Measurements from ENCODE around the gene DLX2.
"Not testable (repeated sequence)": the region's sequence is repeated elsewhere in the genome, so short reads cannot be mapped to it uniquely, and the experiment has no call there.

Gene DLX2

GRCh38 chr2:172066394-172066886, 36.3 kb downstream of the DLX2 start:
- DNase-seq (ENCODE audit: low read depth), result no peak
- no peak for TF ChIP-seq CTCF (conservative IDR thresholded peaks at IDR 0.05; ENCODE audit: low read depth, low read length)
- H3K4me3 ChIP-seq (ENCODE audit: low read length), result no peak overlapping the region

GRCh38 chr2:172065111-172065510, 37.6 kb downstream of the DLX2 start:
- DNase-seq (ENCODE audit: low read depth), result no peak
- H3K4me3 ChIP-seq (ENCODE audit: low read length), result no peak overlapping the region
- no peak for TF ChIP-seq CTCF (conservative IDR thresholded peaks at IDR 0.05; ENCODE audit: low read depth, low read length)

- no peak for TF ChIP-seq CTCF (conservative IDR thresholded peaks at IDR 0.05; ENCODE audit: low read depth, low read length)
- no peak for DNase-seq (ENCODE audit: low read depth)
- no peak overlapping the region for H3K4me3 ChIP-seq (ENCODE audit: low read length)
Measured at GRCh38 chr2:172063446-172063845, 39.3 kb downstream of the DLX2 start.

- DNase-seq (ENCODE audit: low read depth), result no peak
- no peak overlapping the region for H3K4me3 ChIP-seq (ENCODE audit: low read length)
- no peak for TF ChIP-seq CTCF (conservative IDR thresholded peaks at IDR 0.05; ENCODE audit: low read depth, low read length)
Measured at GRCh38 chr2:172062402-172063004, 40.2 kb downstream of the DLX2 start.

- not testable (repeated sequence) for DNase-seq (ENCODE audit: low read depth); H3K4me3 ChIP-seq (ENCODE audit: low read length)
Measured at GRCh38 chr2:172060118-172060517, 42.6 kb downstream of the DLX2 start.

- TF ChIP-seq CTCF (conservative IDR thresholded peaks at IDR 0.05; ENCODE audit: low read depth, low read length), result no peak
- DNase-seq (ENCODE audit: low read depth), result no peak
- no peak overlapping the region for H3K4me3 ChIP-seq (ENCODE audit: low read length)
Measured at GRCh38 chr2:172058660-172059059, 44.0 kb downstream of the DLX2 start.

GRCh38 chr2:172056293-172056692, 46.4 kb downstream of the DLX2 start:
- TF ChIP-seq CTCF (conservative IDR thresholded peaks at IDR 0.05; ENCODE audit: low read depth, low read length), result no peak
- no peak overlapping the region for H3K4me3 ChIP-seq (ENCODE audit: low read length)
- no peak for DNase-seq (ENCODE audit: low read depth)
